ENCODE results near the gene C9orf85.
"Not testable (repeated sequence)": the region's sequence is repeated elsewhere in the genome, so short reads cannot be mapped to it uniquely, and the experiment has no call there.

The C9orf85 gene

DNA sequence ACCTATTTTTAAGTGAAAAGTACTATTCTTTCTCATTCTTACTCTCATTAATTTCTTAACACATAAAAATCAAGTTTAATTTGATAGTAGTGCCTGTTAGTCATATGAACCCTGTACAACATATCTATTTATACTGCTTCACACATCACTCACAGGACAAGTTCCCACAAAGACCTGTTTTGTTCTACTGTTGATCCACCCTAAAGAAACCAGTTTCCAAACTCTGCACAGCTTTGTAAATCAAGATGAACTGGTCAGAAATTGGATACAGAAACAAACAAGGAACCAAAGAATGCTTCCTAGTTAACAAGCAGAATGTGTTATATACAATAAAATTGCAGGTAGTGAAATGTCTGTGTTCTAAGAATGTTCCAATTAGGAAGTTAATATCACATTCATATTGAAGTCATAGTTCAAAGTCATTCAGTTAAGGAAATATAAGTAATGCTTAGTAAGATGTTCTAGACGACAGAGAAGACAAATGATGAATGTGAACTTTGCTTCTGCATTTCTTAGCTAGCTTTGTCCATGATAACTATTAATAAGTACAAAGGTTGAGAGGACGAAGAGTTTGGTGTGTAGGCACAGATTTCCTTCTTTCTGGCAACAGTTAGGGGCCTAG, 33.4 kb downstream of the C9orf85 start:
- DNase-seq: no peak

DNA sequence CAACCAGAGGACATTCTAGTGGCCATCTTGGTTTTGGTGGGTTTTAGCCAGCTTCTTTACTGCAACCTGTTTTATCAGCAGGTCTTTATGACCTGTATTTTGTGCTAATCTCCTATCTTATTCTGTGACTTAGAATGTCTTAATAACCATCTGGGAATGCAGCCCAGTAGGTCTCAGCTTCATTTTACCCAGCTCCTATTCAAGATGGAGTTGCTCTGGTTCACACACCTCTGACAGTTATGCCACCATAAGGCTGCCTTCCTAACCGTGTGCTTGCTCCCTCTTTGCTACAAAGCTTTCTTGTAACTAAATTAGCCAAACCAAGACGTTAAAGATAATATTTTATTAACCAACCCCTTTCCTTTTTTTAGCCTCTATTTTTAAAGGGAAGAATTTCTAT, 43.2 kb downstream of the C9orf85 start:
- DNase-seq: not testable (repeated sequence)

- DNase-seq: no peak
Measured at GRCh38 chr9:71955300-71955915, 44.0 kb downstream of the C9orf85 start.

GRCh38 chr9:71962328-71962727, 50.9 kb downstream of the C9orf85 start:
- DNase-seq: no peak

DNA sequence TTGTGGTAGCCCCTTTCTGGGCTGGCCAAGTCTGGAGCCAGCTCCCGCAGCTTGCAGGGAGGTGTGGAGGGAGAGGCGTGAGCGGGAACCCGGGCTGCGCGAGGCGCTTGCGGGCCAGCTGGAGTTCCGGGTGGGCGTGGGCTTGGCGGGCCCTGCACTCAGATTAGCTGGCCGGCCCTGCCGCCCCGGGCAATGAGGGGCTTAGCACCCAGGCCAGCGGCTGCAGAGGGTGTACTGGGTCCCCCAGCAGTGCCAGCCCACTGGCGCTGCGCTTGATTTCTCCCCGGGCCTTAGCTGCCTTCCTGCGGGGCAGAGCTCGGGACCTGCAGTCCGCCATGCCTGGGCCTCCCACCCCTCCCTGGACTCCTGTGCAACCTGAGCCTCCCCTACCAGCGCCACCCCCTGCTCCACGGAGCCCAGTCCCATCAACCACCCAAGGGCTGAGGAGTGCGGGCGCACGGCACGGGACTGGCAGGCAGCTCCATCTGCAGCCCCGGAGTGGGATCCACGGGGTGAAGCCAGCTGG, 52.1 kb downstream of the C9orf85 start:
- DNase-seq: not testable (repeated sequence)

GRCh38 chr9:71965403-71965802, 54.0 kb downstream of the C9orf85 start:
- DNase-seq: no peak

- no peak for DNase-seq
Measured at GRCh38 chr9:71966601-71967000, 55.2 kb downstream of the C9orf85 start.

GRCh38 chr9:71968541-71969090, 57.2 kb downstream of the C9orf85 start:
- DNase-seq: no peak

DNA sequence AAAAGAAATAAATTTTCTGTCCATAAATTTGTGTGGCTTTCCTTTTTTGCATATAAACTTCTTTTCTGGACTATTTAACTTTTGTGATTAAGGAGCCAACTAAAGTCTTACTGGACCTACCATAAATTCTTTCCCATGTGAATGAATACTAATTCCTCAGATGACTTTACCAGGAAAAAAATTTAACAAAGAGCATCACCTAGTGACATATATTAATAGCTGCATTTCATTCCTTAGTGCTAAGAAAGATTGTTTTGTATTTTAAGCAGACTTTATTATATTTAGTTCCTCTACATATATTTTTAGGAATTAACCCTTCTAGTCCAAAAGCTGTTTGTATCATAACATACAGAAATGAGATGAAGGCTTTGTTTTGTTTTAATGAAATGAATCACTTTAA, 64.4 kb downstream of the C9orf85 start:
- DNase-seq: no peak

- DNase-seq: no peak
Measured at GRCh38 chr9:71977003-71977402, 65.6 kb downstream of the C9orf85 start.

- DNase-seq: peak; percentile 12
Measured at GRCh38 chr9:71980266-71981190, 69.1 kb downstream of the C9orf85 start.

GRCh38 chr9:71981944-71982343, 70.5 kb downstream of the C9orf85 start:
- DNase-seq: no peak

GRCh38 chr9:71984403-71984802, 73.0 kb downstream of the C9orf85 start:
- no peak for DNase-seq

DNA sequence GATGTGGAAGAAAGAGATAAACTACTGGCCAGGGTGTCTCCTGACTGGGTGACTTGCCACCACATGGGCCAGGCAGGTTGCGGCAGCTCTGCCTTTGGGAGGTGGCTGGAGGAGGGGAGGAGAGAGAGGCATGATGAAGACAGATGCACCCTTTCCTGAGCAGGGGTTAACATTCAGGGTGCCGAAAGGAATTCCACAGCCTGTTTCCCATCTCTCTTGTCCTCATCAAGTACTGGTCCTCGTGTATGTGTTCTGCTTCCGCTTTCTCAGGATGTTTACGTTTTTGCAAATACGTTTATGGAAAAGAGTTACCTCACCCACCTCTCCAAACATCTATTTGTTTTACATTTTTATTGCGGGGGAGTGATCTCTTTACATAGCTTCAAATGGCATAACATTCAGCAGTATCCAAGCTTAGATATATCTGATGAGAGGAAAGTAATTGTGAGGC, 73.4 kb downstream of the C9orf85 start:
- no peak for DNase-seq

GRCh38 chr9:71985297-71985911, 74.0 kb downstream of the C9orf85 start:
- DNase-seq: no peak

DNA sequence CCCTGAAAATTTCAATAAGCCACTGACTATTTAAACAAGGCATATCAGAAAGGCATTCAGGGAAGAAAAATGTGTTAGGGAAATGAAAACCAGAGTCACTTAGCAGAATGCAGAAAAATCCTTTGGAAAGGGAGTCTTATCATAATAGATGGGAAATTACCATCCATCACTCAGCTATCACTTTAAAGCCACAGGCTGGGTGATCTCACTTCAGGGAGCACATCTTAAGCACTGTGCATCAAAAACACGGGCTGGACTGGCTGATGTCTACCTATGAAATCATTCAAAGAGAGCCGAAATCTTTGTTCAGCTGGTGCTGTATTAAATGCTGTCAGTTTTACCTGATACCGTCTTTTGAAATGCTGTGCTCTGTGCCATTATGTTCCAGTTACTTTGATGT, 75.5 kb downstream of the C9orf85 start:
- no peak for DNase-seq

DNA sequence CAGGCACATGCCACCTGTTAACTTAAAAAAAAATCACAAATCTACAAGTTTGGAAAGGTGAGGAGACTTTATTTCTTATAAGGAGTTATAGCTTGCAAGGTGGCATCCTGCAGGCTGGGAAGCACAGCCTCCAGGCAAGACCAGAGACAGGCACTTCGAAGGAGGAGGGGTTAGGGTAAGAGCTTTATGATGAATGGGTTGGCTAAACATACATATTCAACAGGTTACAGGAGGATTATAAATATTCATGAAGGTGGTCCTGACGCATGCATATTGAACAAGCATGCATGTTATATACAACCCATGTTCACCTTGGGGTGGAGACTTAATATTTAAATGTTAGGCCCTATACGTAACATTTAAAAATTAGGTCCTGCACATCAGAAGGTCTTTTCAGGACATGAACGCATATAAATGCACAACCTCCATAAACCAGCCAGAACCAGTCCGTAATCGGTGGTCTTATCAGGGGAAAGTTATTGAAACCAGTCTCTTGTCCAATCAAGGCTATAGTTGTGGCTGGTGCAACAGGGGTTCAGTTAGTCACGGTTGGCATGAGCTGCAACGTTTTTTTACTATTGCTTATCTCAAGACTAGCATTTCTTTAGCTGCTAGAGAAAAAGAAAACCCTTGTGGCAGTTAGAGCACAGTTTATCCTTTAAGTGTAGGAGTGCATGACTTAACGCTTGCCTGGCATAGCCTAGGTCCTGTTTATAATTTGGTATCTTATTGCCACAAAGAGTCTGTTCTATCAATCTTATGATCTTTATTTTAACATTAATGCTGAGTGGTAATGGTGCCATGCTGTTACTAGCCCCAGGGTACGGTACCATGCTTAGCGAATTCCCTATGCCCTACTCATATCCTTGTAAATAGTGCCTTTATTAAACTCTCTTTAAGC, 76.3 kb downstream of the C9orf85 start:
- no peak for DNase-seq

DNA sequence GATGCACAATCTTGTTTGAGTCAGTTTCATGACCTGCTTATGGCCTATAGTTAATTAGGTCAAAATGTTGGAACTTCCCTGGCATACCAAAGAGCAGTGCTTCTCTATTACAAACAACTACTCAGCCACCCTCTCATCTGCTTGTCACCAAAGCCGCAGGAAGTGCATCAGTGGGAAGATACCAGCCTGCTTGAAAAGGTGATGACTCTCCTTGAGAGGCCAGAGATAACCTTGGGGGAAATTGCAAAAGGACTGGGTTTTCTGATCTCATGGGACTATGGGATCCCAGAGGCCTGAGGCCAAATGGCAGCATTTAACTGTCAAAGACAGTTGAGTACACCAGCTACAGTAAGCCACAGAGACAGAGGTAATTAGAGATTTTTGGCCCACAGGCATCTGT, 79.0 kb downstream of the C9orf85 start:
- DNase-seq: no peak

GRCh38 chr9:72005451-72005850, 94.0 kb downstream of the C9orf85 start:
- no peak for DNase-seq

- DNase-seq: no peak
Measured at GRCh38 chr9:72006501-72006900, 95.1 kb downstream of the C9orf85 start.

DNA sequence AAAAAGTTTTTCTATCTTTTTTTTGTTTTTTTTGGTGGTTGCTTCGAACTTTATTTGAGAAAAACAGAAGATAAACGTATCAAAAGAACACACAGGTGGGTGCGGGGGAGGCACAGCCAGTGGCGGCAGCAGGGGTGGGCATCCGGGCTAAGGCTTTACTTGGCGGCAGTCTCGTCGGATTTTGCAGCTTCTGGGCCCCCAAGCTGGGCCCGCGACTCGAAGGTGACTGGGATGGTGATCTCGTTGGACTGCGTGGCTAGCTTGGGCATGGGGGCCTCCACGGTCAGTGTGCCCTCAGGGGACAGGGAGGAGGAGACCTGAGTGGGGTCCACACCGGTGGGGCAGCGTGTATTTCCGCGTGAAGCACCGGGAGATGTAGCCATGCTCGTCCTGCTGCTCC, 96.3 kb downstream of the C9orf85 start:
- DNase-seq: not testable (repeated sequence)

GRCh38 chr9:72012646-72013045, 101.2 kb downstream of the C9orf85 start:
- DNase-seq: no peak

All from NCI-H1105 (cell line).